ENCODE measurements around the gene ZNF618. TPM values are rescaled to one million over a fixed set of nuclear protein-coding genes. Genes with fewer than 3 reads are reported as not detected.

ZNF618 gene
- total RNA-seq, 2 experiments from 2014 or later: not detected

DNA sequence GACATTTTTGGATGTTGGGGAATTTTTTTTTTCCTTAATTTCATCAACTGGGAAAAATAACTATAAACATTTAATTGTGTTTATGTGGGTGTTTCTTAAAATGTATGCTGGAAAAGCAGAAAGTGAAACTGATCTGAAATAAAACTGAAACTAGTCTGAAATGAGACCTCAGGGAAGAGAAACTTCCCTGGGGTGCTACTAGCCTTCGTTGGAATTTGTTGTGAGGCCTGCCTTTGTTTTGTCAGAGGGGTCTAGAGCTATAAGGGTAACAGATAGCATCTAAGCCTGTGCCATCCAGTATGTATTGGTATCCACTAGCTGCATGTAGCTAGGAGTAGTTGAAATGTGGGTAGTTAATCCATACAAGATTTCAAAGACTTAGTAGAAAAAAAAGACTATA, 10.4 kb downstream of the ZNF618 start:
- Histone ChIP-seq H3K27ac (ENCODE audit: low read depth, low read length, poor library complexity, severe bottlenecking) (no peak overlapping the region), H3K4me3 (ENCODE audit: low read depth, low read length, poor library complexity, severe bottlenecking) (no peak overlapping the region), H2AFZ (ENCODE audit: low read length) (no peak overlapping the region), H3K4me1 (ENCODE audit: insufficient read depth, low read length, poor library complexity, severe bottlenecking) (no peaks in the 10 kb centered on the region), H3K36me3 (ENCODE audit: insufficient read depth, low read length) (no peaks in the 10 kb centered on the region), H3K9me3 (ENCODE audit: low read length) (no peaks in the 10 kb centered on the region), H3K79me2 (ENCODE audit: insufficient read depth, low read depth, low read length) (no peaks in the 10 kb centered on the region), H4K20me1 (ENCODE audit: insufficient read depth, low read length) (no peaks in the 10 kb centered on the region), H3K4me2 (ENCODE audit: low read length) (no peak overlapping the region), H3K9me2 (ENCODE audit: insufficient read depth, low read length) (no peaks in the 10 kb centered on the region)
- POLR2A ChIA-PET: interaction anchor here (0.6 to 0.7 kb wide), 2 partner anchors 20 to 1319 kb away, joined by 3 to 5 read pairs; no protein-coding TSS in a partner anchor
- no TSS peak for BruUV-seq (replicated peaks)
- DNase-seq (ENCODE audit: low spot score): no peak
- TF ChIP-seq EZH2phosphoT487 (IDR thresholded peaks at IDR 0.05; ENCODE audit: borderline replicate concordance, low read depth, low read length): no peak
- TF ChIP-seq, protein P1, sequence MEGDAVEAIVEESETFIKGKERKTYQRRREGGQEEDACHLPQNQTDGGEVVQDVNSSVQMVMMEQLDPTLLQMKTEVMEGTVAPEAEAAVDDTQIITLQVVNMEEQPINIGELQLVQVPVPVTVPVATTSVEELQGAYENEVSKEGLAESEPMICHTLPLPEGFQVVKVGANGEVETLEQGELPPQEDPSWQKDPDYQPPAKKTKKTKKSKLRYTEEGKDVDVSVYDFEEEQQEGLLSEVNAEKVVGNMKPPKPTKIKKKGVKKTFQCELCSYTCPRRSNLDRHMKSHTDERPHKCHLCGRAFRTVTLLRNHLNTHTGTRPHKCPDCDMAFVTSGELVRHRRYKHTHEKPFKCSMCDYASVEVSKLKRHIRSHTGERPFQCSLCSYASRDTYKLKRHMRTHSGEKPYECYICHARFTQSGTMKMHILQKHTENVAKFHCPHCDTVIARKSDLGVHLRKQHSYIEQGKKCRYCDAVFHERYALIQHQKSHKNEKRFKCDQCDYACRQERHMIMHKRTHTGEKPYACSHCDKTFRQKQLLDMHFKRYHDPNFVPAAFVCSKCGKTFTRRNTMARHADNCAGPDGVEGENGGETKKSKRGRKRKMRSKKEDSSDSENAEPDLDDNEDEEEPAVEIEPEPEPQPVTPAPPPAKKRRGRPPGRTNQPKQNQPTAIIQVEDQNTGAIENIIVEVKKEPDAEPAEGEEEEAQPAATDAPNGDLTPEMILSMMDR (conservative IDR thresholded peaks at IDR 0.05; ENCODE audit: low read length): no peak
- CTCF ChIA-PET (ENCODE audit: unreplicated experiment): no interaction called here
- intact Hi-C loops (cut with micrococcal nuclease; ENCODE audit: unreplicated experiment): no loop called here

DNA sequence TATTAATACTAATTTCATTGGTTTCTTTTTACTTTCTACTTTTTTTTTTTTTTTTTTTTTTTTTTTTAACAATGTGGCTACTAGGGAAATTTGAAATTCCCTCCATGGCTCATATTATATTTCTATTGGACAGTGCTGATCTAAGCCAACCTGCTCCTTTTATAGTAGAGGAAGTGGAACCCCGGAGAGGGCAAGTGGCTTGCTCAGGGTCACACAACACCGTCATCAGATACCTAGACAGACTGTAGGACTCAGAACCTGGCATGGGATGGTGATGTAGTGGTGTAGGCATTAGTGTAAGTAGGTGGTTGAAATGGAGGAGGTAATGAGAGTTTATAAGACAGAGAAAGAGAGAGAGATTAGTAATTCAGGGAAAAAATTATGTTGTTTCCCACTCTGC, 10.8 kb downstream of the ZNF618 start:
- no peak overlapping the region for H3K4me3 ChIP-seq (ENCODE audit: low read depth, low read length, poor library complexity, severe bottlenecking)
- CTCF ChIA-PET (ENCODE audit: unreplicated experiment): no interaction called here
- no peaks in the 10 kb centered on the region for H3K4me1 ChIP-seq (ENCODE audit: insufficient read depth, low read length, poor library complexity, severe bottlenecking)
- H3K4me2 ChIP-seq (ENCODE audit: low read length): no peak overlapping the region
- no TSS peak for BruUV-seq (replicated peaks)
- H2AFZ ChIP-seq (ENCODE audit: low read length): no peak overlapping the region
- no peaks in the 10 kb centered on the region for H4K20me1 ChIP-seq (ENCODE audit: insufficient read depth, low read length)
- no peaks in the 10 kb centered on the region for H3K9me2 ChIP-seq (ENCODE audit: insufficient read depth, low read length)
- no peak overlapping the region for H3K27ac ChIP-seq (ENCODE audit: low read depth, low read length, poor library complexity, severe bottlenecking)
- POLR2A ChIA-PET: interaction anchor here (0.6 to 0.7 kb wide), 2 partner anchors 21 to 1319 kb away, joined by 3 to 5 read pairs; no protein-coding TSS in a partner anchor
- no peaks in the 10 kb centered on the region for H3K36me3 ChIP-seq (ENCODE audit: insufficient read depth, low read length)
- no peaks in the 10 kb centered on the region for H3K79me2 ChIP-seq (ENCODE audit: insufficient read depth, low read depth, low read length)
- no peaks in the 10 kb centered on the region for H3K9me3 ChIP-seq (ENCODE audit: low read length)
- no peak for DNase-seq (ENCODE audit: low spot score)
- intact Hi-C loops (cut with micrococcal nuclease; ENCODE audit: unreplicated experiment): no loop called here
- no peak for TF ChIP-seq EZH2phosphoT487 (IDR thresholded peaks at IDR 0.05; ENCODE audit: borderline replicate concordance, low read depth, low read length)
- TF ChIP-seq, protein P1 (conservative IDR thresholded peaks at IDR 0.05; ENCODE audit: low read length): no peak

DNA sequence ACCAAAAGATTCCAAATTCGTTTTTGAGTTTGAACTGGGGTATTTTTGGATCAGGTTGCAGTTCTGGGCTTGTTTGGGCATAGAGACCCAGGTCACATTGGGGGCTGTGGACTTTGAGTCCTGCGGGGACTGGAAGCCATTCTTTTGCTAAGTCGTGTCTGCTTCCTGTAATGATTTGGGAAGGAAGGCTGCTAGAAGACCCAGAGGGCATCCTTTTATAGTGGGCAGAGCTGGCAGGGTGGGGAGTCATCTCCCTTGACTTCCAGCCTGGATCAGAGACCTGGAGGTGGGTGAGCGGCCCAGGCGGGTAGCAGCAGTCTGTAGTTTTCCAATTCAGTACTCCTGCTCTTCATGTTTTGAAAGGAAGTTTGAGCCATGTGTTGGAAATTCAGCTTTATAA, 11.3 kb downstream of the ZNF618 start:
- Histone ChIP-seq H3K79me2 (ENCODE audit: insufficient read depth, low read depth, low read length) (no peaks in the 10 kb centered on the region), H2AFZ (ENCODE audit: low read length) (no peak overlapping the region), H4K20me1 (ENCODE audit: insufficient read depth, low read length) (no peaks in the 10 kb centered on the region), H3K4me2 (ENCODE audit: low read length) (no peak overlapping the region), H3K27ac (ENCODE audit: low read depth, low read length, poor library complexity, severe bottlenecking) (no peak overlapping the region), H3K9me2 (ENCODE audit: insufficient read depth, low read length) (no peaks in the 10 kb centered on the region), H3K4me3 (ENCODE audit: low read depth, low read length, poor library complexity, severe bottlenecking) (no peak overlapping the region), H3K9me3 (ENCODE audit: low read length) (no peaks in the 10 kb centered on the region), H3K36me3 (ENCODE audit: insufficient read depth, low read length) (no peaks in the 10 kb centered on the region), H3K4me1 (ENCODE audit: insufficient read depth, low read length, poor library complexity, severe bottlenecking) (no peaks in the 10 kb centered on the region)
- no peak for TF ChIP-seq EZH2phosphoT487 (IDR thresholded peaks at IDR 0.05; ENCODE audit: borderline replicate concordance, low read depth, low read length)
- ChIA-PET CTCF (ENCODE audit: unreplicated experiment) (no interaction called here), POLR2A (no interaction called here)
- no peak for DNase-seq (ENCODE audit: low spot score)
- BruUV-seq (replicated peaks): no TSS peak
- intact Hi-C loops (cut with micrococcal nuclease; ENCODE audit: unreplicated experiment): no loop called here
